ENCODE measurements around the gene MAPKAP1. TPM values are rescaled to one million over a fixed set of nuclear protein-coding genes. Genes with fewer than 3 reads are reported as not detected.

Gene MAPKAP1
- polyA plus RNA-seq, 1 donor: 60.6 TPM

GRCh38 chr9:125642311-125642710 is 64.7 kb downstream of the MAPKAP1 start:
- no peak for DNase-seq

DNA sequence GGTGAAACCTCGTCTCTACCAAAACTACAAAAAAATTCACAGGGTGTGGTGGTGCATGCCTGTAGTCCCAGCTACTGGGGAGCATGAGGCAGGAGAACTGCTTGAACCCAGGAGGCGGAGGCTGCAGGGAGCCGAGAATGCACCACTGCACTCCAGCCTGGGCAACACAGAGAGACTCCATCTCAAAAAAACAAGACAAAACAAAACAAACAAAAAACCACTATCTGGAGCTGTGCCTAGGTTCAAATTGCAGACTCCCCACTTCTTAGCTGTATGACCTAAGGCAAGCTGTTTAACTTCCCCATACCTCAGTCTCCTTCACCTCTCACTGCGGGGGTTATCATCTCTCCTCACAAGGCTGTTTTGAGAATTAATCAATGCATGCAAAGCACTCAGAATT is 68.0 kb downstream of the MAPKAP1 start:
- DNase-seq: no peak

GRCh38 chr9:125638239-125639045 is 68.6 kb downstream of the MAPKAP1 start:
- no peak for DNase-seq

DNA sequence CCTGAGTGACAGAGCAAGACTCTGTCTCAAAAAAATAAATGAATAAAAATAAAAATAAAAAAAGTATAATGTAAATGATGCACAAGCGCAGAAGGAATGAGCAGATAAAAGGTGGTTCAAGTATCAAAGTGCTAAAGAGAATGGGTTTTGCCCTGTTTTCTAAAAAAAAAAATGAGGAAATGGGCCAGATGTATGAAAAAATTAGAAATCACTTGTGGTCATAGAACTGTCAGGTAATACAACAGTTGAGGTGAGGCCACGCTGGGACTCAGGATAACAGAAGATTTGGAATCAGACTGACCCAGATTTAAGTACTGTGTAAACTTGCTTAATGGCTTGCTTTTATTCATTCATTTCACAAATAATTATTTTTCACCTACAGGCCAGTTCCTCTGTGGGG is 69.8 kb downstream of the MAPKAP1 start:
- DNase-seq: no peak

- DNase-seq: no peak
Measured at GRCh38 chr9:125635888-125636287, 71.1 kb downstream of the MAPKAP1 start.

- no peak for DNase-seq
Measured at GRCh38 chr9:125634040-125634717, 72.8 kb downstream of the MAPKAP1 start.

GRCh38 chr9:125633116-125633745 is 73.8 kb downstream of the MAPKAP1 start:
- no peak for DNase-seq

GRCh38 chr9:125632321-125633115 is 74.5 kb downstream of the MAPKAP1 start:
- DNase-seq: no peak

DNA sequence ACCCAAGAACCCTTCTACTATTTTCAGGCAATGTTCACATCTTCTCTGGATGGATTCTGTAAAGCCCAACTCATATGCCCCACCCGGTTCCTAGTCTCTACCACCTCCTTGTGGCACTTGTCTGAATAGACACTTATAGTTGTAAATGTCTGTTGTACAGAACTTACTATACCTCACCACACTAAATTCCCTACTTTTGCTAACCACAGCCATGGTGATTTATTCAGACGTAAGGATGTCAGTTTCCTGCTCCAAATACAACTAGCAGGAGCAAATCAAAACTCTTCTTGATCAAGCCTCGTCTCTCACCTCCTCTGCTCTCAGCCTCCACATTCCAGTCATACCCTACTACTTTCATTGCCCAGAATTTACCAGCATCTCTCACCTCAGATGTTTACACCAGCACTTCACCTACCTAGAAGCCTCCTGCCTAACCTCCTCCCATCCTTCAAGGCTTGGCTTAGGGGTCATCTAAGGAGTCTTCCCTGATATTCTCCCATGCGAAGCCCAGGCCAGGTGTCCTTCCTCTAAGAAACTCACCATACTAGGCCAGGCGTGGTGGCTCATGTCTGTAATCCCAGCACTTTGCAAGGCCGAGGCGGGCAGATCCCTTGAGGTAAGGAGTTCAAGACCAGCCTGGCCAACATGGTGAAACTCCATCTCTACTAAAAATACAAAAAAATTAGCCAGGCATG is 75.5 kb downstream of the MAPKAP1 start:
- DNase-seq: no peak

DNA sequence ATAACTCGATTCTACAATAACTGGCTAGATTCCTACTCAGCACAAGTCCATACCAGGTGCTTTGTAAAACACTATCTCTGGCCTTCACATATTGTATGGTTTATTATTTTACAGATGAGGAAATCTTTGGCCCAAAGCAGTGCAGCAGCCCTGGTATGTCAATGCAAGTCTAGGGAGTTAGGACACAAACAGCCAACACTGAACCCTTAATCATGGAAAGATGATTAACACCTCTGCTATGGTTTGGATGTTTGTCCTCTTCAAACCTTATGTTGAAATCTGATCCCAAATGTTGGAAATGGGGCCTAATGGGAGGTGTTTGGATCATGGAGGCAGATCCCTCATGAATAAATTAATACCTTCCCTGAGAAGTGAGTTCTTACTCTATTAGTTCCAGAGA is 76.6 kb downstream of the MAPKAP1 start:
- DNase-seq: no peak

- DNase-seq: no peak
Measured at GRCh38 chr9:125629446-125629845, 77.6 kb downstream of the MAPKAP1 start.

DNA sequence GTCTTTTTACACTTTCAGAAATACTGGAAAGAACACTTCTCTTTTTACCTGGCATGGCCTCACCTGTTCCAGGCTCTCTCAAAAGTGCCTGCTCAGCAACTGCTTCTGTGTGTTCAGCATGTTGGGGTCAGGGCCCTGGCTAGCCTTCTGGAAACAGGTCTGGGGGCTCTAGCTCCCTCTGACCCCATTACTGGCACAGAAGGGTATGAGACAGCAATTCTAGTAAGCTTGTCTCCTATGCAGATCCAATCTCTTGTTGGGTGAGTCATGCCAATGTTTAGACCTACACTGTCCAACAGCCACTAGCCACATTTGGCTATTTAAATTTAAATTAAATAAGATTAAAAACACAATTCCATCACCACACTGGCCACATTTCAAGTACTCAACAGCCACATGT is 80.8 kb downstream of the MAPKAP1 start:
- no peak for DNase-seq

DNA sequence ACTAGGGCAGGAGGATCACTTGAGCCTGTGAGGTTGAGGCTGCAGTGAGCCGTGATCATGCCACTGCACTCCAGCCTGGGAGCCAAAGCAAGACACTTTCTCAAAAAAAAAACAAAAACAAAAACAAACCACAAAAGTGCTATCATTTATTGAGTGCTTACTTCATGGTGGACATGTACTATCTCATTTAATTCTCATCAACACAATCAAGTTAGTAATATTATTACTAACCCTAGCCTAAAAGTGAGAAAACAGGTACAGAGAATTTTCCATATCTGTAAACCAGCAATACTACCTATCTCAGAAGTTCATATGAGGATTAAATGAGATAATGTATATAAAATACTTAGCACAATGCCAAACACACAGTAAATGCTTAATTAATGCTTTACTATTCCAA is 85.8 kb downstream of the MAPKAP1 start:
- DNase-seq: no peak

DNA sequence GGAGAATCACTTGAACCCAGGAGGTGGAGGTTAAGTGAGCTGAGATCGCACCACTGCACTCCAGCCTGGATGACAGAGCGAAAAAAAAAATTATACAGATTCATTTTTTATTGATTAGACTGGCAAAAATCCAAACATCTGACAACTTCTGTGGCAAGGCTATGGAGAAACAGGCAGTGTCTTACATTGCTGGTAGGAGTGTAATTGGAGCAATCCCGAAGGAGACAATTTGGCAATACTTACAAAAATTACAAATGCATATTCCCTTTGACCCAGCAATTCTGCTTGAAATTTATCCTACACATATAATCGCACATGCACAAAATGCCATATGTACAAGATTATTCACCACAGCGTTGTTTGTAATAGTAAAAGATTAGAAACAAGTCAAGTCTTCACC is 86.8 kb downstream of the MAPKAP1 start:
- no peak for DNase-seq

DNA sequence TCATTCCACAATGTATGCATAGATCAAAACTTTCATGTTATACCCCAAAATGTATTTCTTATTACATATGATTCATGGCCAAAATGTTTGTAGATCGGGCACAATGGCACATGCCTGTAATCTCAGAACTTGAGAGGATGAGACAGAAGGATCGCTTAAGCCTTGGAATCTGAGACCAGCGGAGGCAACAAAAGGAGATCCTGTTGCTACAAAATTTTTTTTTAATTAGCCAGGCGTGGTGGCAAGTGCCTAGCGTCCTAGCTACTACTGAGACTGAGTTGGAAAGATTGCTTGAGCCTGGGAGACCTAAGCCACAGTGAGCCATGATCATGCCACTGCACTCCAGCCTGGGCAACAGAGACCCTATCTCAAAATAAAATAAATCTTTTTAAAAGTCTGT is 89.9 kb downstream of the MAPKAP1 start:
- no peak for DNase-seq

GRCh38 chr9:125613141-125613540 is 93.9 kb downstream of the MAPKAP1 start:
- no peak for DNase-seq

- no peak for DNase-seq
Measured at GRCh38 chr9:125612616-125613015, 94.4 kb downstream of the MAPKAP1 start.

- no peak for DNase-seq
Measured at GRCh38 chr9:125611121-125611765, 95.8 kb downstream of the MAPKAP1 start.

GRCh38 chr9:125609744-125610143 is 97.3 kb downstream of the MAPKAP1 start:
- no peak for DNase-seq

DNA sequence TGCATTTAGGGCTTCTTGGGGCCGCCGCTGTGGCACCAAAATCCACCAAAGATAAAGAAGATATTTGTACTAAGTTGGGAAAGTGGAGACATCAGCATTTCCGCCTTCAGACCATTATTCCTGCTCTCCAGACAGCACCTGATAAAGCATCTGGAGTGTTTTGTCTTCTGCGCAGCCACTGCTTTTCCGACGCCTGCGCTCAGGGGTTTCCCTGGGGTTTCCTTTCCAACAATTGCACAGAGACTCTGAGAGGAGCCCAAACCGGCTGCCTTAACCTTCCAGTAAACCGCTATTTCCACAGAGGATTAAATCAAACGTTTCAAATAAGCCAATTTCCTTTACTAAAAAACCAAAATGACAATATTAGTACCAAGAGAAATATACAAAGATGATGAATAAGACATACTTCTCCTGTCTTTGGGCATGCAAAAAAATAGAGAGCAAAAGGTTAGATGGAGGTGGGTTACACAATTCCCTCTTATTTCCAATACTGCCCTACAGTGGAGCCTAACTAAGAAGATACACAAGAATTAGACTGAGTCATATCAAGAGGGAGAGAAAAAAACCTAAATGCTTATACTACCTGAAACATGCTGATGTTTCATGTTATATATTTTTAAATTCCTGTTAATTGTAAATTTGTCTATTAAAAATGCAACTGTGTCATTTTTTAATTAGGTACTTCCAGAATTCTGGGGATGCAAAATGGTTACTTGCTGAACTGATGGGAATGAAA is 98.4 kb downstream of the MAPKAP1 start:
- DNase-seq: peak; percentile 32

GRCh38 chr9:125604196-125604595 is 102.8 kb downstream of the MAPKAP1 start:
- no peak for DNase-seq

All from hindlimb muscle (tissue), 1 donor.